ACC112 (cell line): ENCODE data around the gene GAS7.

Experiments used
- H2AFZ ChIP-seq: fragments of 200-600 bp; sonication (generic); one replicate; pipeline ENCODE4 v1.6.0; 2017; ENCODE audit warnings: antibody characterized with exemption, low read length; ENCODE audit not compliant: unreplicated experiment
- H3K27ac ChIP-seq: fragments of 200-600 bp; sonication (generic); 2 replicates; pipeline ENCODE4 v1.5.1; 2014; ENCODE audit warnings: low read depth, mild to moderate bottlenecking, antibody characterized with exemption, low read length, moderate library complexity
- H3K27me3 ChIP-seq: fragments of 200-600 bp; sonication (generic); 2 replicates; pipeline ENCODE4 v1.6.1; 2014; ENCODE audit warnings: mild to moderate bottlenecking, antibody characterized with exemption, low read length, moderate library complexity, mixed read lengths; ENCODE audit not compliant: insufficient read depth
- H3K36me3 ChIP-seq: fragments of 200-600 bp; sonication (generic); 2 replicates; pipeline ENCODE4 v1.6.1; 2016; ENCODE audit warnings: mild to moderate bottlenecking, antibody characterized with exemption, low read length, moderate library complexity, mixed read lengths; ENCODE audit not compliant: insufficient read depth
- H3K4me1 ChIP-seq: fragments of 200-600 bp; sonication (generic); one replicate; pipeline ENCODE4 v1.6.1; 2016; ENCODE audit warnings: low read length, mixed read lengths; ENCODE audit not compliant: insufficient read depth, unreplicated experiment, control insufficient read depth
- H3K4me3 ChIP-seq: fragments of 200-600 bp; sonication (generic); 2 replicates; pipeline ENCODE4 v1.5.1; 2014; ENCODE audit warnings: mild to moderate bottlenecking, low read depth, low read length
- H3K79me2 ChIP-seq: fragments of 200-600 bp; sonication (generic); one replicate; pipeline ENCODE4 v1.6.0; 2016; ENCODE audit warnings: low read length; ENCODE audit not compliant: control insufficient read depth, unreplicated experiment, insufficient read depth

GAS7 gene

GRCh38 chr17:10198509-10199249, at the start of gene GAS7:
Gene GAS7, minus strand, starts transcription at chr17:10198606.
- no peaks in the 10 kb centered on the region for H3K4me1 ChIP-seq
- no peak within 1 kb of the TSS for H3K27ac ChIP-seq
- peak within 1 kb of the TSS; percentile 62 for H3K4me3 ChIP-seq
- H3K27me3 ChIP-seq = peaks cover 33% of the 10 kb centered on the region
- no peak within 1 kb of the TSS for H2AFZ ChIP-seq
- H3K36me3 ChIP-seq = no peaks in the 10 kb centered on the region
- H3K79me2 ChIP-seq = no peaks in the 10 kb centered on the region

GRCh38 chr17:10247810-10248209, 49.4 kb upstream of the GAS7 start:
- H2AFZ ChIP-seq = no peak overlapping the region
- no peaks in the 10 kb centered on the region for H3K27me3 ChIP-seq
- H3K4me1 ChIP-seq = no peaks in the 10 kb centered on the region
- no peaks in the 10 kb centered on the region for H3K79me2 ChIP-seq
- H3K27ac ChIP-seq = no peak overlapping the region
- H3K36me3 ChIP-seq = no peaks in the 10 kb centered on the region
- H3K4me3 ChIP-seq = no peak overlapping the region

- no peak overlapping the region for H3K27ac ChIP-seq
- no peaks in the 10 kb centered on the region for H3K4me1 ChIP-seq
- H2AFZ ChIP-seq = no peak overlapping the region
- H3K36me3 ChIP-seq = no peaks in the 10 kb centered on the region
- no peaks in the 10 kb centered on the region for H3K79me2 ChIP-seq
- H3K27me3 ChIP-seq = no peaks in the 10 kb centered on the region
- no peak overlapping the region for H3K4me3 ChIP-seq
Observed at GRCh38 chr17:10243883-10244844, 45.8 kb upstream of the GAS7 start.

- H3K27me3 ChIP-seq = no peaks in the 10 kb centered on the region
- no peaks in the 10 kb centered on the region for H3K4me1 ChIP-seq
- no peak overlapping the region for H3K4me3 ChIP-seq
- H3K27ac ChIP-seq = no peak overlapping the region
- H3K79me2 ChIP-seq = no peaks in the 10 kb centered on the region
- no peaks in the 10 kb centered on the region for H3K36me3 ChIP-seq
- H2AFZ ChIP-seq = no peak overlapping the region
Observed at GRCh38 chr17:10241781-10242180, 43.4 kb upstream of the GAS7 start.

GRCh38 chr17:10238661-10239060, 40.3 kb upstream of the GAS7 start:
- H3K36me3 ChIP-seq = no peaks in the 10 kb centered on the region
- H3K27ac ChIP-seq = no peak overlapping the region
- no peaks in the 10 kb centered on the region for H3K27me3 ChIP-seq
- H3K4me1 ChIP-seq = no peaks in the 10 kb centered on the region
- H3K4me3 ChIP-seq = no peak overlapping the region
- H3K79me2 ChIP-seq = no peaks in the 10 kb centered on the region
- H2AFZ ChIP-seq = no peak overlapping the region

- Histone ChIP-seq H3K79me2 (no peaks in the 10 kb centered on the region), H3K27me3 (no peaks in the 10 kb centered on the region), H3K36me3 (no peaks in the 10 kb centered on the region), H3K4me1 (no peaks in the 10 kb centered on the region), H3K27ac (no peak overlapping the region), H3K4me3 (no peak overlapping the region), H2AFZ (no peak overlapping the region)
Observed at GRCh38 chr17:10234033-10234432, 35.6 kb upstream of the GAS7 start.

GRCh38 chr17:10233161-10233560, 34.8 kb upstream of the GAS7 start:
- H3K36me3 ChIP-seq = no peaks in the 10 kb centered on the region
- H3K27me3 ChIP-seq = no peaks in the 10 kb centered on the region
- H3K4me1 ChIP-seq = no peaks in the 10 kb centered on the region
- H3K4me3 ChIP-seq = no peak overlapping the region
- H2AFZ ChIP-seq = no peak overlapping the region
- no peaks in the 10 kb centered on the region for H3K79me2 ChIP-seq
- no peak overlapping the region for H3K27ac ChIP-seq

- Histone ChIP-seq H3K79me2 (no peaks in the 10 kb centered on the region), H3K36me3 (no peaks in the 10 kb centered on the region), H3K4me3 (no peak overlapping the region), H3K4me1 (no peaks in the 10 kb centered on the region), H3K27me3 (no peaks in the 10 kb centered on the region), H3K27ac (no peak overlapping the region), H2AFZ (no peak overlapping the region)
Observed at GRCh38 chr17:10229181-10229580, 30.8 kb upstream of the GAS7 start.

GRCh38 chr17:10226930-10227695, 28.7 kb upstream of the GAS7 start:
- H3K27ac ChIP-seq = no peak overlapping the region
- H2AFZ ChIP-seq = no peak overlapping the region
- H3K4me3 ChIP-seq = no peak overlapping the region
- no peaks in the 10 kb centered on the region for H3K79me2 ChIP-seq
- no peaks in the 10 kb centered on the region for H3K4me1 ChIP-seq
- no peaks in the 10 kb centered on the region for H3K27me3 ChIP-seq
- H3K36me3 ChIP-seq = no peaks in the 10 kb centered on the region

GRCh38 chr17:10224582-10225195, 26.3 kb upstream of the GAS7 start:
- Histone ChIP-seq H2AFZ (no peak overlapping the region), H3K4me1 (no peaks in the 10 kb centered on the region), H3K36me3 (no peaks in the 10 kb centered on the region), H3K79me2 (no peaks in the 10 kb centered on the region), H3K27me3 (no peaks in the 10 kb centered on the region), H3K4me3 (no peak overlapping the region), H3K27ac (no peak overlapping the region)
